DOHH2 (cell line): ENCODE data around the gene NPIPB2.

Experiments used
- EZH2phosphoT487 ChIP-seq: fragments of 200-600 bp; sonication (generic); IDR thresholded peaks from 2 replicates; pipeline ENCODE4 v1.6.1; 2017; ENCODE audit warnings: borderline replicate concordance, mild to moderate bottlenecking, antibody characterized with exemption, low read length, moderate library complexity, mixed read lengths
- TF ChIP-seq, protein P1 (sequence below): fragments of 200-600 bp; sonication (generic); IDR thresholded peaks from one replicate; pipeline ENCODE4 v1.5.1; 2014; ENCODE audit warnings: antibody characterized with exemption, mild to moderate bottlenecking, low read depth, low read length; ENCODE audit not compliant: poor library complexity, severe bottlenecking

DNA sequence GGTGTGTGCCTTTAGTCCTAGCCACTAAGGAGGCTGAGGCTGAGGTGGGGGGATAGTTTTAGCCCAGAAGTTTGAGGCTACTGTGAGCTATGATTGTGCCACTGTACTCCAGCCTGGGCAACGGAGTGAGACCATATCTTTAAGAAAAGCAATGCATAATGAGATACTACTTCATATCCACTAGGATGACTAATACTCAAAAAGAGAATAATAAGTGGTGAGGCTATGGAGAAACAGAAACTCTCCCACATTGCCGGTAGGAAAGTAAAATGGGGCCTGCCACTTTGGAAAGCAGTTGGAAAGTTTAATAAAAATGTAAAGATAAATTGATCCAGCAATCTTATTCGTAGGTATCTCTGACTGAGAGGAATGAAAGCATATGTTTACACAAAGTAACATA lies 4.6 kb upstream of the NPIPB2 start:
- TF ChIP-seq, protein P1, sequence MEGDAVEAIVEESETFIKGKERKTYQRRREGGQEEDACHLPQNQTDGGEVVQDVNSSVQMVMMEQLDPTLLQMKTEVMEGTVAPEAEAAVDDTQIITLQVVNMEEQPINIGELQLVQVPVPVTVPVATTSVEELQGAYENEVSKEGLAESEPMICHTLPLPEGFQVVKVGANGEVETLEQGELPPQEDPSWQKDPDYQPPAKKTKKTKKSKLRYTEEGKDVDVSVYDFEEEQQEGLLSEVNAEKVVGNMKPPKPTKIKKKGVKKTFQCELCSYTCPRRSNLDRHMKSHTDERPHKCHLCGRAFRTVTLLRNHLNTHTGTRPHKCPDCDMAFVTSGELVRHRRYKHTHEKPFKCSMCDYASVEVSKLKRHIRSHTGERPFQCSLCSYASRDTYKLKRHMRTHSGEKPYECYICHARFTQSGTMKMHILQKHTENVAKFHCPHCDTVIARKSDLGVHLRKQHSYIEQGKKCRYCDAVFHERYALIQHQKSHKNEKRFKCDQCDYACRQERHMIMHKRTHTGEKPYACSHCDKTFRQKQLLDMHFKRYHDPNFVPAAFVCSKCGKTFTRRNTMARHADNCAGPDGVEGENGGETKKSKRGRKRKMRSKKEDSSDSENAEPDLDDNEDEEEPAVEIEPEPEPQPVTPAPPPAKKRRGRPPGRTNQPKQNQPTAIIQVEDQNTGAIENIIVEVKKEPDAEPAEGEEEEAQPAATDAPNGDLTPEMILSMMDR = no peak
- no peak for TF ChIP-seq EZH2phosphoT487
